HG03159 (cell line): Measurements from ENCODE around the gene INCA1.

Experiments used
- ATAC-seq: cut with Tn5 transposase; IDR thresholded peaks from one replicate; pipeline ENCODE4 v1.9.1; 2021; ENCODE audit warnings: mild to moderate bottlenecking, moderate library complexity; ENCODE audit not compliant: unreplicated experiment

The INCA1 gene

GRCh38 chr17:5014357-5014756 lies 17.0 kb upstream of the INCA1 start:
- ATAC-seq, result no peak

- no peak for ATAC-seq
Observed at GRCh38 chr17:5011928-5012327, 14.6 kb upstream of the INCA1 start.

GRCh38 chr17:5003214-5003867 lies 6.0 kb upstream of the INCA1 start:
- no peak for ATAC-seq

GRCh38 chr17:5002121-5002788 lies 4.9 kb upstream of the INCA1 start:
- ATAC-seq, result no peak

- ATAC-seq, result no peak
Observed at GRCh38 chr17:5000237-5000639, 2.9 kb upstream of the INCA1 start.

- no peak for ATAC-seq
Observed at GRCh38 chr17:4999430-5000093, 2.2 kb upstream of the INCA1 start.

- ATAC-seq, result no peak
Observed at GRCh38 chr17:4998732-4999429, 1.6 kb upstream of the INCA1 start.

GRCh38 chr17:4998027-4998731 lies 857 bp upstream of the INCA1 start:
- no peak for ATAC-seq

GRCh38 chr17:4994081-4994595 lies 3.2 kb downstream of the INCA1 start:
- no peak for ATAC-seq

- no peak for ATAC-seq
Observed at GRCh38 chr17:4987767-4988567, 9.4 kb downstream of the INCA1 start.

GRCh38 chr17:4986951-4987766 lies 10.2 kb downstream of the INCA1 start, which contains the start of gene CAMTA2:
CAMTA2 (minus strand) TSS chr17:4987675; CDS start chr17:4986222, 1,453 bp downstream.
- peak; percentile 73 for ATAC-seq

- no peak for ATAC-seq
Observed at GRCh38 chr17:4986403-4986802, 10.9 kb downstream of the INCA1 start.

GRCh38 chr17:4982305-4982704 lies 15.0 kb downstream of the INCA1 start:
- ATAC-seq, result no peak

- ATAC-seq, result no peak
Observed at GRCh38 chr17:4980644-4981216, 16.6 kb downstream of the INCA1 start.

GRCh38 chr17:4978726-4979125 lies 18.6 kb downstream of the INCA1 start:
- ATAC-seq, result no peak

GRCh38 chr17:4974115-4974670 lies 23.1 kb downstream of the INCA1 start:
- ATAC-seq, result no peak

GRCh38 chr17:4973256-4974114 lies 23.8 kb downstream of the INCA1 start:
- no peak for ATAC-seq
